ACC112 (cell line): ENCODE measurements around the gene GIMAP2.
"Not testable (repeated sequence)": the region's sequence is repeated elsewhere in the genome, so short reads cannot be mapped to it uniquely, and the experiment has no call there.

ENCODE experiments used
- H2AFZ ChIP-seq: fragments of 200-600 bp; sonication (generic); one replicate; pipeline ENCODE4 v1.6.0; 2017; ENCODE audit warnings: antibody characterized with exemption, low read length; ENCODE audit not compliant: unreplicated experiment
- H3K27ac ChIP-seq: fragments of 200-600 bp; sonication (generic); 2 replicates; pipeline ENCODE4 v1.5.1; 2014; ENCODE audit warnings: low read depth, mild to moderate bottlenecking, antibody characterized with exemption, low read length, moderate library complexity
- H3K27me3 ChIP-seq: fragments of 200-600 bp; sonication (generic); 2 replicates; pipeline ENCODE4 v1.6.1; 2014; ENCODE audit warnings: mild to moderate bottlenecking, antibody characterized with exemption, low read length, moderate library complexity, mixed read lengths; ENCODE audit not compliant: insufficient read depth
- H3K36me3 ChIP-seq: fragments of 200-600 bp; sonication (generic); 2 replicates; pipeline ENCODE4 v1.6.1; 2016; ENCODE audit warnings: mild to moderate bottlenecking, antibody characterized with exemption, low read length, moderate library complexity, mixed read lengths; ENCODE audit not compliant: insufficient read depth
- H3K4me1 ChIP-seq: fragments of 200-600 bp; sonication (generic); one replicate; pipeline ENCODE4 v1.6.1; 2016; ENCODE audit warnings: low read length, mixed read lengths; ENCODE audit not compliant: insufficient read depth, unreplicated experiment, control insufficient read depth
- H3K4me3 ChIP-seq: fragments of 200-600 bp; sonication (generic); 2 replicates; pipeline ENCODE4 v1.5.1; 2014; ENCODE audit warnings: mild to moderate bottlenecking, low read depth, low read length
- H3K79me2 ChIP-seq: fragments of 200-600 bp; sonication (generic); one replicate; pipeline ENCODE4 v1.6.0; 2016; ENCODE audit warnings: low read length; ENCODE audit not compliant: control insufficient read depth, unreplicated experiment, insufficient read depth

The GIMAP2 gene

GRCh38 chr7:150662821-150663220 lies 22.7 kb upstream of the GIMAP2 start:
- not testable (repeated sequence) for H3K4me1 ChIP-seq, H3K27ac ChIP-seq, H3K36me3 ChIP-seq, H3K4me3 ChIP-seq, H2AFZ ChIP-seq, H3K79me2 ChIP-seq, H3K27me3 ChIP-seq

DNA sequence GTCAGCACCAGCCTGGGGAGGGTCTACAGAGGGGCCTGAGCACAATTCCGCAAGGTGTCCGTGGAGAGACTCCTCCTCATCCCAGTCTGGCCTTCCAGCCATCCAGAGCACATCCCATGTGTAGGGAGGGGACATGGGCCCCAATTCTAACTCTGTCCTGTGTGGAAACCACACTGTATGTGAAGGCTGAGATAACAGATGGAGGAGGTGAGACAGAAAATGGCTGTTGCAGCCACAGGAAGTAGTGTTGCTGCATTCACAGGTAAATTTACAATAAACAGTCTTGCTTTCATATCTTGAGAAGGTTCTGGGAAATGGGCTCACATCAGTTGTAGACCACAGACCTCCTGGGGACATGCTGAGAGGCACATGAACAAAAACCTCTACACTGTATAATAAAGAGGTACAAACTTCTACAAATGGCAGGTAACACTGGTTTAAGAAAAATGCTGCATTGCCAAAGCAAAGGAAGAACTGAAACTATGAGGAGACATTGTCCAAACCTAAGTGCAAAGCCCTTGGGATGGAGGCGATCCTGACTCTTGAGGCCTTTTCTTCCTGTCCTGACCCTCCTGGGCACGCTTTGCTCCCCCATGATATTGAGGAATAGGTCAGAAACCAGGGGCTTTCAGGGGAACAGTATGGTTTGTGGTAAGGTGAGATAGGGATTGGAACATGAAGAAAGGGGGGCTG lies 21.6 kb upstream of the GIMAP2 start:
- Histone ChIP-seq H2AFZ (no peak overlapping the region), H3K79me2 (no peaks in the 10 kb centered on the region), H3K27ac (no peak overlapping the region), H3K27me3 (no peaks in the 10 kb centered on the region), H3K4me3 (no peak overlapping the region), H3K4me1 (no peaks in the 10 kb centered on the region), H3K36me3 (no peaks in the 10 kb centered on the region)

DNA sequence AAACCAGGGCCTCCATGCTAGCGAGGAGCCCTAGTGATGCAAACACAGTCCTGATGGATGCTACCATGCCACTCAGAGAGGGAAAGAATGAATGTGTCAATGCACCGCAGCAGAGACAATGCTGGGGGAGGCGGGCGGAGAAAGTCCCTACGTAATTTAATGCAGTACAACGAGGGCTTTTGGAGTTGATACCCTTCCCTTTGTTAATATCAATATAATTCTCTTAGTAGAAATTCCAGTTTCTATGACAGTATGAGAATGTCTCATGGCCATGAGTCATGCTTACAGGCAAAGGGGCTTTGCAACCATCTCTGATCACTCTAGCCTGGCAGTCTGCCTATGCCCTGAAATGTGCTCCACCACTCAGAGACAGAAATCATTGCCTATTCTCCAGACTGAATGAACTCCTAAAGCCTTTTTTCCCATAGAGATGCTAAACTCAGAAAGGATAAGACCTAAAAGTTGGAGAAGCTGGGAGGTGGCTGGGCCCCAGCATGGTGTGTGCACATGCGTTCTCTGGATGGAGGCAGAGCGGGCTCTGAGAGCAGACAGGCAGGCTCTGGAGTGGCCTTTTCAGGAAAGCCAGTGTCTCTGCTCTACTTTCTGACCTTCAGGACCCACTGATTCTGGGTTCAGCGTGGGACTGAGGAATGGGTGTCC lies 20.3 kb upstream of the GIMAP2 start:
- Histone ChIP-seq H3K27me3 (no peaks in the 10 kb centered on the region), H3K4me1 (no peaks in the 10 kb centered on the region), H3K36me3 (no peaks in the 10 kb centered on the region), H2AFZ (no peak overlapping the region), H3K27ac (no peak overlapping the region), H3K4me3 (no peak overlapping the region), H3K79me2 (no peaks in the 10 kb centered on the region)

DNA sequence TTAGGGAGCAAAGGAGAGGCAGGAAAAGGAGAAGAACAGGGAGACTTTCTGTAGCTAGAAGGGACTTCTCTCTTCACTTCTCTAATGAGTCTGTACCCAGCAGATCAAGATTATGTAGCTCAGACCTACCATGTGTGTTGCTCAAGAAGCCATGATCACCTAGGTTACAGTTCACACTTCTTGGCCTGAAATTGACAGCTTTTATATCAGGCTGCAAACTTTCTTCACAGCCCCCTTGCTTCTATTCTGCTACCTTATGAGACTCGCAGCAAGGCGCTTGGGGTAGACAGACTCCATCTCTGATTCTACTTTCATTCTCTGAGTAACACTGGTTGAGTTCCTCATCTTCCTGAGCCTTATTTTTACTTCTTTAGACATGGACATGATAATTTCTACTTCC lies 19.6 kb upstream of the GIMAP2 start:
- no peaks in the 10 kb centered on the region for H3K4me1 ChIP-seq
- no peak overlapping the region for H3K4me3 ChIP-seq
- H3K27me3 ChIP-seq: no peaks in the 10 kb centered on the region
- no peaks in the 10 kb centered on the region for H3K79me2 ChIP-seq
- no peaks in the 10 kb centered on the region for H3K36me3 ChIP-seq
- H3K27ac ChIP-seq: no peak overlapping the region
- no peak overlapping the region for H2AFZ ChIP-seq

- H2AFZ ChIP-seq: no peak overlapping the region
- no peaks in the 10 kb centered on the region for H3K27me3 ChIP-seq
- no peak overlapping the region for H3K27ac ChIP-seq
- H3K4me3 ChIP-seq: no peak overlapping the region
- H3K36me3 ChIP-seq: no peaks in the 10 kb centered on the region
- H3K4me1 ChIP-seq: no peaks in the 10 kb centered on the region
- no peaks in the 10 kb centered on the region for H3K79me2 ChIP-seq
Measured at GRCh38 chr7:150666412-150666811, 19.1 kb upstream of the GIMAP2 start.

- no peaks in the 10 kb centered on the region for H3K4me1 ChIP-seq
Measured at GRCh38 chr7:150668472-150668911, 17.0 kb upstream of the GIMAP2 start.

GRCh38 chr7:150668977-150669376 lies 16.5 kb upstream of the GIMAP2 start:
- no peak overlapping the region for H3K27ac ChIP-seq
- H2AFZ ChIP-seq: no peak overlapping the region
- H3K4me1 ChIP-seq: no peaks in the 10 kb centered on the region
- no peaks in the 10 kb centered on the region for H3K79me2 ChIP-seq
- no peaks in the 10 kb centered on the region for H3K27me3 ChIP-seq
- no peaks in the 10 kb centered on the region for H3K36me3 ChIP-seq
- no peak overlapping the region for H3K4me3 ChIP-seq

More at GRCh38 chr7:150668472-150668911, 17.0 kb upstream of the GIMAP2 start:
- H3K27ac ChIP-seq: no peak overlapping the region
- H3K36me3 ChIP-seq: no peaks in the 10 kb centered on the region
- no peak overlapping the region for H2AFZ ChIP-seq
- no peaks in the 10 kb centered on the region for H3K79me2 ChIP-seq
- no peak overlapping the region for H3K4me3 ChIP-seq
- H3K27me3 ChIP-seq: no peaks in the 10 kb centered on the region

DNA sequence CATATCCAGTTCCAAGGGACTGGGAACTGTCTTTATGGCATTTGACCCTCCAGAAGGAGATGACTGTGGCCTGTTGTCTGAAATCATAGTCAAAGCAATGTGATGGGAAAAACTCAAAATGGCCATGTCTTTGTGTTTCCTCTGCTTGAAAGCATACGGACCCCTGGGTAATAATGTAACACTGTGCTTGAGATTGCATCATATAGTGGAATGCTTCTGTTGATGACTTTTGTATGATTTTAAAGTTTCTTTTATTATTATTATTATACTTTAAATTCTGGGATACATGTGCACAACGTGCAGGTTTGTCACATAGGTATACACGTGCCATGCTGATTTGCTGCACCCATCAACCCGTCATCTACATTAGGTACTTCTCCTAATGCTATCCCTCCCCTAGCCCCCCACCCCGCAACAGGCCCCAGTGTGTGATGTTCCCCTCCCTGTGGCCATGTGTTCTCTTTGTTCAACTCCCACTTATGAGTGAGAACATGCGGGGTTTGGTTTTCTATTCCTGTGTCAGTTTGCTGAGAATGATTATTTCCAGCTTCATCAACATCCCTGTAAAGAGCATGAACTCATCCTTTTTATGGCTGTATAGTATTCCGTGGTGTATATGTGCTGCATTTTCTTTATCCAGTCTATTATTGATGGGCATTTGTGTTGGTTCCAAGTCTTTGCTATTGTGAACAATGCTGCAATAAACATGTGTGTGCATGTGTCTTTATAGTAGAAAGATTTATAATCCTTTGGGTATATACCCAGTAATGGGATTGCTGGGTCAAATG lies 13.5 kb upstream of the GIMAP2 start:
- not testable (repeated sequence) for H3K27ac ChIP-seq, H2AFZ ChIP-seq, H3K4me1 ChIP-seq

GRCh38 chr7:150675714-150676113 lies 9.8 kb upstream of the GIMAP2 start:
- H3K27me3 ChIP-seq: no peaks in the 10 kb centered on the region
- H3K36me3 ChIP-seq: no peaks in the 10 kb centered on the region
- H3K4me1 ChIP-seq: no peaks in the 10 kb centered on the region
- no peaks in the 10 kb centered on the region for H3K79me2 ChIP-seq
- H3K4me3 ChIP-seq: no peak overlapping the region
- no peak overlapping the region for H3K27ac ChIP-seq
- H2AFZ ChIP-seq: no peak overlapping the region

More for the DNA sequence above, 13.5 kb upstream of the GIMAP2 start:
- not testable (repeated sequence) for H3K36me3 ChIP-seq, H3K79me2 ChIP-seq, H3K27me3 ChIP-seq, H3K4me3 ChIP-seq

GRCh38 chr7:150676276-150676675 lies 9.2 kb upstream of the GIMAP2 start:
- not testable (repeated sequence) for H3K36me3 ChIP-seq, H3K27ac ChIP-seq, H3K79me2 ChIP-seq, H2AFZ ChIP-seq, H3K4me3 ChIP-seq, H3K4me1 ChIP-seq, H3K27me3 ChIP-seq
